Liver (tissue), 3 donors: ENCODE results near the gene TCERG1L.

Experiments
- ATF3 ChIP-seq: IDR thresholded peaks from 2 replicates; pipeline ENCODE4 v1.6.1; 2016; ENCODE audit warnings: antibody characterized with exemption
- CTCF ChIP-seq: fragments of 150-350 bp; IDR thresholded peaks from 2 replicates; pipeline ENCODE4 v1.5.1; 2017; ENCODE audit warnings: improper control_type of control experiment, low read depth, low read length; ENCODE audit not compliant: missing input control
- EGR1 ChIP-seq, 2 donors: IDR thresholded peaks; 2 replicates each; pipeline ENCODE4 v1.6.1; 2016 to 2018; ENCODE audit warnings: antibody characterized with exemption in 2 of 2, low read depth in 2 of 2
- FOXA1 ChIP-seq: IDR thresholded peaks from 2 replicates; pipeline ENCODE4 v1.6.1; 2016; ENCODE audit warnings: antibody characterized with exemption
- RAD21 ChIP-seq, 2 donors: IDR thresholded peaks; 2 replicates each; pipeline ENCODE4 v1.6.1; 2016; ENCODE audit warnings: antibody characterized with exemption in 2 of 2, mild to moderate bottlenecking in 2 of 2
- YY1 ChIP-seq: IDR thresholded peaks from 2 replicates; pipeline ENCODE4 v1.6.1; 2016; ENCODE audit warnings: antibody characterized with exemption, mild to moderate bottlenecking
- donor health status: healthy.
- donor health status: healthy.

- TF ChIP-seq EGR1 (IDR thresholded peaks at IDR 0.05; ENCODE audit: low read depth in 2 of 2) = no peak
- no peak for TF ChIP-seq CTCF
- no peak for TF ChIP-seq ATF3
- no peak for TF ChIP-seq RAD21 (IDR thresholded peaks at IDR 0.05)
- no peak for TF ChIP-seq FOXA1
- TF ChIP-seq YY1 = no peak
Measured at GRCh38 chr10:131277969-131278368, 33.6 kb downstream of the TCERG1L start.
